ENCODE data around the gene PPP6R3.

DNA sequence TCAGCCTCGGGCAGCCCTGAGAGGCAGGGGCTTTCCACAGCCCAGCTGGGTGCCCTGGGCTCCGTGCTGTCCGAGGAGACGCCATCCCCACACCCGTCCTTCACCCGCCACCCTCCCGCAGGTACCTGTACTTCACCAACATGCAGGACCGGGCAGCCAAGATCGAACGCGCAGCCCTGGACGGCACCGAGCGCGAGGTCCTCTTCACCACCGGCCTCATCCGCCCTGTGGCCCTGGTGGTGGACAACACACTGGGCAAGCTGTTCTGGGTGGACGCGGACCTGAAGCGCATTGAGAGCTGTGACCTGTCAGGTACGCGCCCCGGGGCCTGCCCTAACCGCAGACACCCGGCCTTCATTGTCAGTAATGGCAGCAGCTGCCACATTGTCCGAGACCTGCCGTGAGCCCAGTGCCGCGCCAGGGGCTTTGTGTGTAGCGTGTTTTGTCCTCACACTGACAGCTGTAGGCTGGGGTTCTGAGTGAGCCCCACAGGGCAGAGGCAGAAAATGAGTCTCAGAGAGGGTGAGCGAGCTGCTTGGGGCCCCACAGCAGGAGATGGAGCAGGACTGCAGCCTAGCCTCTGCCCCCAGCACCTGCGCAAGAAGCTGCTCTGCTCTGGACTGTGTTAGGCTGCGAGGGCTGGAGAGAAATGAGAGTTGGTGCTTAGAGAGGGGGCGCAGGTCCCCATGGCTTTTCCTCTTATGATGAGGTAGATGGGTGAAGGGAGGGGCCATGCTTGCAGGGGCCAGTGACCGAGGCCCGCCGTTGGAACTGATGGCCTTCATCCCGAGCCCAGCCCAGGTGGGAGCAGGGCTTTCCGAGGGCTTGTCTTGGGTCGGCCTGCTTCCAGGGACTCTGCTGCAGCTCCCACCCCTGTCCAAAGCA, 35.3 kb upstream of the PPP6R3 start:
- TF ChIP-seq, protein P1, sequence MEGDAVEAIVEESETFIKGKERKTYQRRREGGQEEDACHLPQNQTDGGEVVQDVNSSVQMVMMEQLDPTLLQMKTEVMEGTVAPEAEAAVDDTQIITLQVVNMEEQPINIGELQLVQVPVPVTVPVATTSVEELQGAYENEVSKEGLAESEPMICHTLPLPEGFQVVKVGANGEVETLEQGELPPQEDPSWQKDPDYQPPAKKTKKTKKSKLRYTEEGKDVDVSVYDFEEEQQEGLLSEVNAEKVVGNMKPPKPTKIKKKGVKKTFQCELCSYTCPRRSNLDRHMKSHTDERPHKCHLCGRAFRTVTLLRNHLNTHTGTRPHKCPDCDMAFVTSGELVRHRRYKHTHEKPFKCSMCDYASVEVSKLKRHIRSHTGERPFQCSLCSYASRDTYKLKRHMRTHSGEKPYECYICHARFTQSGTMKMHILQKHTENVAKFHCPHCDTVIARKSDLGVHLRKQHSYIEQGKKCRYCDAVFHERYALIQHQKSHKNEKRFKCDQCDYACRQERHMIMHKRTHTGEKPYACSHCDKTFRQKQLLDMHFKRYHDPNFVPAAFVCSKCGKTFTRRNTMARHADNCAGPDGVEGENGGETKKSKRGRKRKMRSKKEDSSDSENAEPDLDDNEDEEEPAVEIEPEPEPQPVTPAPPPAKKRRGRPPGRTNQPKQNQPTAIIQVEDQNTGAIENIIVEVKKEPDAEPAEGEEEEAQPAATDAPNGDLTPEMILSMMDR (IDR thresholded peaks at IDR 0.05; ENCODE audit: poor library complexity, severe bottlenecking): no peak
- TF ChIP-seq EZH2 (IDR thresholded peaks at IDR 0.05; ENCODE audit: borderline replicate concordance, insufficient read depth, low read length, poor library complexity, severe bottlenecking) (no peak), TAF1 (IDR thresholded peaks at IDR 0.05; ENCODE audit: low read depth) (no peak), POLR2AphosphoS5 (IDR thresholded peaks at IDR 0.05) (no peak), EP300 (conservative IDR thresholded peaks at IDR 0.05; ENCODE audit: poor library complexity, severe bottlenecking) (no peak), RAD21 (conservative IDR thresholded peaks at IDR 0.05) (no peak)
- TF ChIP-seq, protein P2, sequence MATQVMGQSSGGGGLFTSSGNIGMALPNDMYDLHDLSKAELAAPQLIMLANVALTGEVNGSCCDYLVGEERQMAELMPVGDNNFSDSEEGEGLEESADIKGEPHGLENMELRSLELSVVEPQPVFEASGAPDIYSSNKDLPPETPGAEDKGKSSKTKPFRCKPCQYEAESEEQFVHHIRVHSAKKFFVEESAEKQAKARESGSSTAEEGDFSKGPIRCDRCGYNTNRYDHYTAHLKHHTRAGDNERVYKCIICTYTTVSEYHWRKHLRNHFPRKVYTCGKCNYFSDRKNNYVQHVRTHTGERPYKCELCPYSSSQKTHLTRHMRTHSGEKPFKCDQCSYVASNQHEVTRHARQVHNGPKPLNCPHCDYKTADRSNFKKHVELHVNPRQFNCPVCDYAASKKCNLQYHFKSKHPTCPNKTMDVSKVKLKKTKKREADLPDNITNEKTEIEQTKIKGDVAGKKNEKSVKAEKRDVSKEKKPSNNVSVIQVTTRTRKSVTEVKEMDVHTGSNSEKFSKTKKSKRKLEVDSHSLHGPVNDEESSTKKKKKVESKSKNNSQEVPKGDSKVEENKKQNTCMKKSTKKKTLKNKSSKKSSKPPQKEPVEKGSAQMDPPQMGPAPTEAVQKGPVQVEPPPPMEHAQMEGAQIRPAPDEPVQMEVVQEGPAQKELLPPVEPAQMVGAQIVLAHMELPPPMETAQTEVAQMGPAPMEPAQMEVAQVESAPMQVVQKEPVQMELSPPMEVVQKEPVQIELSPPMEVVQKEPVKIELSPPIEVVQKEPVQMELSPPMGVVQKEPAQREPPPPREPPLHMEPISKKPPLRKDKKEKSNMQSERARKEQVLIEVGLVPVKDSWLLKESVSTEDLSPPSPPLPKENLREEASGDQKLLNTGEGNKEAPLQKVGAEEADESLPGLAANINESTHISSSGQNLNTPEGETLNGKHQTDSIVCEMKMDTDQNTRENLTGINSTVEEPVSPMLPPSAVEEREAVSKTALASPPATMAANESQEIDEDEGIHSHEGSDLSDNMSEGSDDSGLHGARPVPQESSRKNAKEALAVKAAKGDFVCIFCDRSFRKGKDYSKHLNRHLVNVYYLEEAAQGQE (IDR thresholded peaks at IDR 0.05; ENCODE audit: borderline replicate concordance): no peak

All from neural cell (in vitro differentiated cells).